OCI-LY7 (cell line): ENCODE data around the gene GRID2. TPM values are rescaled to one million over a fixed set of nuclear protein-coding genes. Genes with fewer than 3 reads are reported as not detected.

ENCODE experiments used
- BruUV-seq: library from RNA; stranded (reverse); fragments of 400-500 nt; replicated peaks from 2 replicates; lab custom pipeline; 2021; lab: Mats Ljungman, UMichigan
- CTCF ChIA-PET: fragments of 300-600 bp; sonication (Branson Sonifier 250); formaldehyde crosslinking; loops from one replicate; lab custom pipeline; 2022; ENCODE audit warnings: antibody characterized with exemption; ENCODE audit not compliant: unreplicated experiment; lab: Charles Lee
- POLR2A ChIA-PET: fragments of 300-600 bp; sonication (Branson Sonifier 250); formaldehyde crosslinking; loops from one replicate; lab custom pipeline; 2022; ENCODE audit warnings: antibody characterized with exemption; lab: Charles Lee
- DNase-seq: peaks from one replicate; pipeline ENCODE4 v3.0.0-alpha.2; 2015; ENCODE audit warnings: low spot score
- H2AFZ ChIP-seq: fragments of 200-600 bp; sonication (generic), shearing (Covaris generic); 2 replicates; pipeline ENCODE4 v1.6.1; 2014; ENCODE audit warnings: mild to moderate bottlenecking, antibody characterized with exemption, low read length, moderate library complexity
- H3K27ac ChIP-seq: fragments of 200-600 bp; sonication (generic); 2 replicates; pipeline ENCODE4 v1.5.1; 2014; ENCODE audit warnings: mixed run types, low read depth, mild to moderate bottlenecking, moderate library complexity, low read length, inconsistent platforms; ENCODE audit not compliant: poor library complexity, severe bottlenecking
- H3K36me3 ChIP-seq: fragments of 200-600 bp; sonication (generic); 2 replicates; pipeline ENCODE4 v1.6.1; 2014; ENCODE audit warnings: mild to moderate bottlenecking, antibody characterized with exemption, low read length, moderate library complexity, mixed read lengths; ENCODE audit not compliant: insufficient read depth
- H3K4me1 ChIP-seq: fragments of 200-600 bp; sonication (generic); 2 replicates; pipeline ENCODE4 v1.5.1; 2014; ENCODE audit warnings: mild to moderate bottlenecking, low read length; ENCODE audit not compliant: insufficient read depth, poor library complexity, severe bottlenecking
- H3K4me2 ChIP-seq: fragments of 200-600 bp; sonication (generic); 2 replicates; pipeline ENCODE4 v1.6.1; 2014; ENCODE audit warnings: mild to moderate bottlenecking, low read length
- H3K4me3 ChIP-seq: fragments of 200-600 bp; sonication (generic); 2 replicates; pipeline ENCODE4 v1.5.1; 2014; ENCODE audit warnings: mild to moderate bottlenecking, low read depth, low read length; ENCODE audit not compliant: poor library complexity, severe bottlenecking
- H3K79me2 ChIP-seq: fragments of 200-600 bp; sonication (generic); 2 replicates; pipeline ENCODE4 v1.6.1; 2016; ENCODE audit warnings: low read depth, mild to moderate bottlenecking, low read length, moderate library complexity, mixed read lengths; ENCODE audit not compliant: insufficient read depth
- H3K9me2 ChIP-seq: fragments of 200-600 bp; sonication (generic); 2 replicates; pipeline ENCODE4 v1.6.1; 2016; ENCODE audit warnings: mild to moderate bottlenecking, low read length, mixed read lengths; ENCODE audit not compliant: insufficient read depth
- H3K9me3 ChIP-seq: fragments of 200-600 bp; sonication (generic); 2 replicates; pipeline ENCODE4 v1.6.1; 2014; ENCODE audit warnings: mild to moderate bottlenecking, mixed run types, low read length, mixed read lengths
- H4K20me1 ChIP-seq: fragments of 200-600 bp; sonication (generic); 2 replicates; pipeline ENCODE4 v1.6.1; 2014; ENCODE audit warnings: mild to moderate bottlenecking, antibody characterized with exemption, low read length, moderate library complexity, mixed read lengths; ENCODE audit not compliant: insufficient read depth
- EZH2phosphoT487 ChIP-seq: fragments of 200-600 bp; sonication (generic); IDR thresholded peaks from 2 replicates; pipeline ENCODE4 v1.6.1; 2018; ENCODE audit warnings: low read depth, borderline replicate concordance, mild to moderate bottlenecking, mixed run types, antibody characterized with exemption, low read length, moderate library complexity, mixed read lengths
- intact Hi-C: fragments of 100-400 bp; cut with micrococcal nuclease; formaldehyde crosslinking; loops from one replicate; pipeline ENCODE4 v1.10.0; 2022; ENCODE audit not compliant: unreplicated experiment
- total RNA-seq, 2 experiments: library from RNA; depleted of rRNA in 1 of 2; stranded (reverse); fragments of >200 nt in 1 of 2; shearing (Covaris generic) in 1 of 2; gene quantifications; 2 replicates each; pipeline ENCODE4 v1.2.3, GENCODE V29; 2014 to 2022
- TF ChIP-seq, protein P1 (sequence below): fragments of 200-600 bp; sonication (generic); conservative IDR thresholded peaks from 2 replicates; pipeline ENCODE4 v1.5.1; 2014; ENCODE audit warnings: mild to moderate bottlenecking, antibody characterized with exemption, low read length, moderate library complexity, mixed read lengths

The GRID2 gene
- total RNA-seq, 2 experiments from 2014 or later: not detected

DNA sequence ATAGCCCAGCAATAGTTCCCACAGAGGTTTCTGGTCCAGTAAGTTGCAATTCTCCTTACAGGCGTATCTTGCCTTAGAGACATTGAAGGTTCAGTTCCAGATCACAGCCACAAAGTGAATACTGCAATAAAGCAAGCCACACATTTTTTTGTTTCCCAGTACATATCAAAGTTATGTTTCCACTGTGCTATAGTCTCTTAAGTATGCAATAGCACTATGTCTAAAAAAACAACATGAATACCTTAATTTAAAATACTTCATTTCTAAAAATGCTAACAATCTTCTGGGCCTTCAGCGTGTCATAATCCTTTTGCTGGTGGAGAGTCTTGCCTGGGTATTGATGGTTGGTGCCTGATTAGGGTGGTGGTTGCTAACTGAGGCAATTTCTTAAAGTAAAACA lies 659.1 kb downstream of the GRID2 start:
- no TSS peak for BruUV-seq
- ChIA-PET POLR2A (no interaction called here), CTCF (no interaction called here)
- H2AFZ ChIP-seq: no peak overlapping the region
- intact Hi-C loops: no loop called here
- no peaks in the 10 kb centered on the region for H3K9me2 ChIP-seq
- no peak for DNase-seq
- no peaks in the 10 kb centered on the region for H4K20me1 ChIP-seq
- TF ChIP-seq EZH2phosphoT487: no peak
- TF ChIP-seq, protein P1, sequence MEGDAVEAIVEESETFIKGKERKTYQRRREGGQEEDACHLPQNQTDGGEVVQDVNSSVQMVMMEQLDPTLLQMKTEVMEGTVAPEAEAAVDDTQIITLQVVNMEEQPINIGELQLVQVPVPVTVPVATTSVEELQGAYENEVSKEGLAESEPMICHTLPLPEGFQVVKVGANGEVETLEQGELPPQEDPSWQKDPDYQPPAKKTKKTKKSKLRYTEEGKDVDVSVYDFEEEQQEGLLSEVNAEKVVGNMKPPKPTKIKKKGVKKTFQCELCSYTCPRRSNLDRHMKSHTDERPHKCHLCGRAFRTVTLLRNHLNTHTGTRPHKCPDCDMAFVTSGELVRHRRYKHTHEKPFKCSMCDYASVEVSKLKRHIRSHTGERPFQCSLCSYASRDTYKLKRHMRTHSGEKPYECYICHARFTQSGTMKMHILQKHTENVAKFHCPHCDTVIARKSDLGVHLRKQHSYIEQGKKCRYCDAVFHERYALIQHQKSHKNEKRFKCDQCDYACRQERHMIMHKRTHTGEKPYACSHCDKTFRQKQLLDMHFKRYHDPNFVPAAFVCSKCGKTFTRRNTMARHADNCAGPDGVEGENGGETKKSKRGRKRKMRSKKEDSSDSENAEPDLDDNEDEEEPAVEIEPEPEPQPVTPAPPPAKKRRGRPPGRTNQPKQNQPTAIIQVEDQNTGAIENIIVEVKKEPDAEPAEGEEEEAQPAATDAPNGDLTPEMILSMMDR: no peak
- no peaks in the 10 kb centered on the region for H3K4me1 ChIP-seq
- no peaks in the 10 kb centered on the region for H3K79me2 ChIP-seq
- no peak overlapping the region for H3K4me2 ChIP-seq
- H3K36me3 ChIP-seq: no peaks in the 10 kb centered on the region
- no peaks in the 10 kb centered on the region for H3K9me3 ChIP-seq
- H3K4me3 ChIP-seq: no peak overlapping the region
- H3K27ac ChIP-seq: no peak overlapping the region

DNA sequence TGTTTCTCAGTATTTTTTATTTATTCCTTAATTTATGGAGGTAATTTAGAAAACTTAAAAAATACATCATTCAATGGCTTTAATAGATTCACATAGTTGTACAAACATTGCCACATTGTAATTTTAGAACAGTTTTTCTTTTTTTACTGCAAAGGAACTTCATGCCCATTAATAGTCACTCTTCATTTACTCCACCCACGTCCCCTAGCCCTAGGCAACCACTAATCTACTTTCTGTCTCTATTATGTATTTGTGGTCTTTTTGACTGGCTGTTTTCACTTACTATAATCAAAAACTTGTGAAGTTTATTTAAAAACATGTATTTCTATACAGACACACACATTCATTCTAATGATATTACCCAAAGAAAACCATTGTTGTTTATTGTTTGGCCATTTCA lies 664.8 kb downstream of the GRID2 start:
- intact Hi-C loops: no loop called here
- Histone ChIP-seq H3K27ac (no peak overlapping the region), H3K4me1 (no peaks in the 10 kb centered on the region), H3K9me3 (no peaks in the 10 kb centered on the region), H3K4me2 (no peak overlapping the region), H3K79me2 (no peaks in the 10 kb centered on the region), H3K36me3 (no peaks in the 10 kb centered on the region), H3K9me2 (no peaks in the 10 kb centered on the region), H3K4me3 (no peak overlapping the region), H4K20me1 (no peaks in the 10 kb centered on the region), H2AFZ (no peak overlapping the region)
- ChIA-PET POLR2A (interaction anchor here (1.4 kb wide), 1 partner anchor 15 kb away, joined by 3 read pairs; no protein-coding TSS in a partner anchor), CTCF (no interaction called here)
- TF ChIP-seq, protein P1: no peak
- no peak for TF ChIP-seq EZH2phosphoT487
- BruUV-seq: no TSS peak
- DNase-seq: no peak

GRCh38 chr4:92968996-92969395 lies 665.2 kb downstream of the GRID2 start:
- Histone ChIP-seq H4K20me1 (no peaks in the 10 kb centered on the region), H3K4me2 (no peak overlapping the region), H3K9me2 (no peaks in the 10 kb centered on the region), H3K4me3 (no peak overlapping the region), H3K4me1 (no peaks in the 10 kb centered on the region), H3K9me3 (no peaks in the 10 kb centered on the region), H2AFZ (no peak overlapping the region), H3K36me3 (no peaks in the 10 kb centered on the region), H3K79me2 (no peaks in the 10 kb centered on the region), H3K27ac (no peak overlapping the region)
- ChIA-PET CTCF (no interaction called here), POLR2A (no interaction called here)
- no TSS peak for BruUV-seq
- intact Hi-C loops: no loop called here
- no peak for DNase-seq
- no peak for TF ChIP-seq EZH2phosphoT487
- TF ChIP-seq, protein P1: no peak
